DND-41 (cell line): ENCODE results near the gene BZW2.

Source experiments
- ATAC-seq: fragments of 200-7000 bp; cut with Tn5 transposase; 3 replicates; pipeline ENCODE4 v1.9.1; 2021; ENCODE audit warnings: low read depth; ENCODE audit not compliant: insufficient read depth
- DNase-seq: peaks from one replicate; pipeline ENCODE4 v3.0.0-alpha.2; 2020
- H2AFZ ChIP-seq: 2 replicates; pipeline ENCODE4 v1.6.0; 2012; ENCODE audit warnings: low read depth, low read length
- H3K27ac ChIP-seq: 2 replicates; pipeline ENCODE4 v1.5.1; 2012; ENCODE audit warnings: low read length, inconsistent platforms
- H3K27me3 ChIP-seq: fragments of 200-600 bp; sonication (generic); 2 replicates; pipeline ENCODE4 v1.6.0; 2012; ENCODE audit warnings: low read length, mild to moderate bottlenecking, inconsistent platforms; ENCODE audit not compliant: insufficient read depth, poor library complexity
- H3K36me3 ChIP-seq: 2 replicates; pipeline ENCODE4 v1.5.1; 2012; ENCODE audit warnings: low read length, inconsistent platforms; ENCODE audit not compliant: insufficient read depth
- H3K4me1 ChIP-seq: 2 replicates; pipeline ENCODE4 v1.5.1; 2012; ENCODE audit warnings: mild to moderate bottlenecking, low read length; ENCODE audit not compliant: insufficient read depth
- H3K4me2 ChIP-seq: 2 replicates; pipeline ENCODE4 v1.6.0; 2012; ENCODE audit warnings: mild to moderate bottlenecking, moderate library complexity, low read length, inconsistent platforms; ENCODE audit not compliant: insufficient read depth
- H3K4me3 ChIP-seq, 2 experiments: fragments of 200-600 bp in 1 of 2; shearing (Covaris generic) in 1 of 2; 2 replicates each; pipeline ENCODE4 v1.5.1; 2012 to 2016; ENCODE audit warnings: inconsistent platforms in 2 of 2, low read length in 2 of 2, mild to moderate bottlenecking in 2 of 2, low read depth in 1 of 2, moderate library complexity in 1 of 2
- H3K79me2 ChIP-seq: 2 replicates; pipeline ENCODE4 v1.6.0; 2012; ENCODE audit warnings: low read length, inconsistent platforms; ENCODE audit not compliant: insufficient read depth
- H3K9ac ChIP-seq: 2 replicates; pipeline ENCODE4 v1.6.0; 2012; ENCODE audit warnings: low read depth, mild to moderate bottlenecking, inconsistent platforms, low read length, moderate library complexity
- H3K9me3 ChIP-seq: 2 replicates; pipeline ENCODE4 v1.5.1; 2012; ENCODE audit warnings: low read length, moderate library complexity, mild to moderate bottlenecking, inconsistent platforms; ENCODE audit not compliant: insufficient read depth, severe bottlenecking
- H4K20me1 ChIP-seq: 2 replicates; pipeline ENCODE4 v1.6.0; 2012; ENCODE audit warnings: low read length; ENCODE audit not compliant: insufficient read depth
- CTCF ChIP-seq: IDR thresholded peaks from 2 replicates; pipeline ENCODE4 v1.5.1; 2012; ENCODE audit warnings: borderline replicate concordance, low read length, moderate library complexity, mild to moderate bottlenecking; ENCODE audit not compliant: poor library complexity, severe bottlenecking; ENCODE audit errors: extremely low read depth
- EZH2 ChIP-seq: IDR thresholded peaks from 3 replicates; pipeline ENCODE4 v1.6.1; 2012; ENCODE audit warnings: borderline replicate concordance, low read depth, mild to moderate bottlenecking, moderate library complexity, low read length, inconsistent platforms; ENCODE audit not compliant: severe bottlenecking

BZW2 gene

GRCh38 chr7:16637379-16637778, 8.6 kb upstream of the BZW2 start:
- Histone ChIP-seq H3K4me2 (no peak overlapping the region), H3K27ac (no peak overlapping the region), H4K20me1 (peaks cover 16% of the 10 kb centered on the region; the same call in 1 of the 2 replicates), H3K9me3 (no peaks in the 10 kb centered on the region), H3K4me1 (no peaks in the 10 kb centered on the region), H3K9ac (no peak overlapping the region), H3K27me3 (no peaks in the 10 kb centered on the region), H3K79me2 (peaks cover 40% of the 10 kb centered on the region; the same call in 1 of the 2 replicates), H2AFZ (no peak overlapping the region), H3K4me3 (no peak overlapping the region), H3K36me3 (peaks cover 14% of the 10 kb centered on the region)
- TF ChIP-seq CTCF (no peak), EZH2 (no peak)
- DNase-seq (no peak), ATAC-seq (no peak)

GRCh38 chr7:16638282-16639280, 7.4 kb upstream of the BZW2 start:
- peaks cover 16% of the 10 kb centered on the region; the same call in 1 of the 2 replicates for H4K20me1 ChIP-seq
- no peak overlapping the region for H3K27ac ChIP-seq
- H3K9ac ChIP-seq, result no peak overlapping the region
- no peak for DNase-seq
- ATAC-seq, result no peak
- H3K36me3 ChIP-seq, result peaks cover 14% of the 10 kb centered on the region
- H3K79me2 ChIP-seq, result peaks cover 49% of the 10 kb centered on the region
- no peak overlapping the region for H3K4me2 ChIP-seq
- H3K4me3 ChIP-seq, result no peak overlapping the region
- peaks cover 8% of the 10 kb centered on the region for H3K4me1 ChIP-seq
- no peaks in the 10 kb centered on the region for H3K9me3 ChIP-seq
- no peak overlapping the region for H2AFZ ChIP-seq
- TF ChIP-seq CTCF (no peak), EZH2 (no peak)
- H3K27me3 ChIP-seq, result no peaks in the 10 kb centered on the region

GRCh38 chr7:16644157-16644556, 1.8 kb upstream of the BZW2 start:
- Histone ChIP-seq H3K36me3 (no peaks in the 10 kb centered on the region), H3K79me2 (peaks cover 83% of the 10 kb centered on the region), H2AFZ (peak overlapping the region; percentile 84), H3K9ac (peak overlapping the region; percentile 74), H3K4me1 (peaks cover 45% of the 10 kb centered on the region), H3K27ac (peak overlapping the region; percentile 80), H3K4me3 (peak overlapping the region; percentile 84 to 85; a peak in 3 of 4 replicates), H3K4me2 (peak overlapping the region; percentile 77), H4K20me1 (peaks cover 21% of the 10 kb centered on the region; the same call in 1 of the 2 replicates), H3K9me3 (no peaks in the 10 kb centered on the region), H3K27me3 (no peaks in the 10 kb centered on the region)
- TF ChIP-seq CTCF (no peak), EZH2 (no peak)
- ATAC-seq (no peak), DNase-seq (no peak)
